HFFc6 (cell line): ENCODE measurements around the gene SMNDC1. TPM values are rescaled to one million over a fixed set of nuclear protein-coding genes. Genes with fewer than 3 reads are reported as not detected.

ENCODE experiments used
- DNase-seq: peaks from one replicate; pipeline ENCODE4 v3.0.0-alpha.2; 2018
- H3K27ac Mint-ChIP-seq: 2 replicates; pipeline ENCODE4 v1.8.0; 2020; ENCODE audit warnings: mild to moderate bottlenecking, mixed read lengths
- H3K27me3 Mint-ChIP-seq: 2 replicates; pipeline ENCODE4 v1.8.0; 2021; ENCODE audit warnings: mild to moderate bottlenecking, moderate library complexity, mixed read lengths; ENCODE audit not compliant: insufficient read depth
- H3K36me3 Mint-ChIP-seq: 2 replicates; pipeline ENCODE4 v1.8.0; 2021; ENCODE audit warnings: low read depth, mixed read lengths
- H3K4me1 Mint-ChIP-seq: 2 replicates; pipeline ENCODE4 v1.8.0; 2020; ENCODE audit warnings: low read depth, mixed read lengths
- H3K4me3 Mint-ChIP-seq: 2 replicates; pipeline ENCODE4 v1.8.0; 2020; ENCODE audit warnings: mild to moderate bottlenecking, moderate library complexity, mixed read lengths
- H3K9me3 Mint-ChIP-seq: 2 replicates; pipeline ENCODE4 v1.8.0; 2020; ENCODE audit warnings: mild to moderate bottlenecking, mixed read lengths
- CTCF ChIP-seq: fragments of 200-600 bp; sonication (generic); IDR thresholded peaks from 2 replicates; pipeline ENCODE4 v1.5.0; 2021; ENCODE audit warnings: antibody characterized with exemption, mild to moderate bottlenecking
- total RNA-seq, 6 experiments: library from RNA; stranded (reverse); fragmentation: NEBNext Ultra II Directional; extraction: Animal tissue kit (Norgen Biotek cat#: 25700); gene quantifications; 2 replicates in 1 of 6; 3 replicates in 5 of 6; pipeline ENCODE4 v1.2.3, GENCODE V29; 2021

Gene SMNDC1
- total RNA-seq, 6 experiments from 2014 or later: 31.5 to 37.5 (median 34.8) TPM

DNA sequence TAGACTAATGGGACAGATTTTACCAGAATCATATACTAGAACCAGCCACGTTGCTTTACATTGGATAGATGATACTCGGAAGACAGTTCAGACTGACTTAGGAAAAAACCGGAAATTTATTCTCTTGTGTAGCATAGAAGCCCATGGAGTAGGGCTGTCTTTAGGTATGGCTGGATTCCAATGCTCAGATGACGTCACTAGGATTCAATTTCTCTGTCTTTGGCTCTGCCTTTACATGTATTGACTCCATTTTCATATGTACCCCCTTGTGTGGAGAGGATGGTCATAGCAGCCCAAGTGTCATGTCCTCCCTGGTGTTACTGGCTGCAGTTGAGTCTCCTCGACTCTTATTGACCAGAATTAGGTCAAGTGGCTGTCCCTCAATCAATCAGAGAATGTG is 39.2 kb upstream of the SMNDC1 start:
- no peaks in the 10 kb centered on the region for H3K9me3 Mint-ChIP-seq
- H3K27ac Mint-ChIP-seq: no peak overlapping the region
- DNase-seq: no peak
- H3K36me3 Mint-ChIP-seq: no peaks in the 10 kb centered on the region
- H3K27me3 Mint-ChIP-seq: no peaks in the 10 kb centered on the region; the same call in 1 of the 2 replicates
- H3K4me3 Mint-ChIP-seq: no peak overlapping the region
- TF ChIP-seq CTCF: no peak
- H3K4me1 Mint-ChIP-seq: peaks cover 34% of the 10 kb centered on the region

DNA sequence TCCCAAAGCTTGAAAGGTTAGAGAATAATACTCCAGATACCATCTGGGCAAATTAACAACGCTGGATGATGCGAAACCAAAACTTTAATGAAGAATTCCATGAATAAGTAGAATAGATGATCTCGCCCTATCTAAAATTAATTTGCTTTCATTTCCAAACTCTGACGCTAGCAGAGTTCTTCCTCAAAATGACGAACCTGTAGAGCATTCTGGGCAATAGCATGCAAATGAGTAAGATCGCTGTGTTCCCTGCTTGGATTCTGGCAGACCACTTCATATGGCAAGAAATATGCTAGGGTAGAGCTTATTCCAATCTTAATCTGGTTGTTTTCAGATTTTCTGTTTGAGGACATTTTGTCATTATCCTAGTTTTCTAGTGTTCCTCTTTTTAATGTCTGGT is 36.1 kb upstream of the SMNDC1 start:
- Mint-ChIP-seq H3K4me1 (peaks cover 60% of the 10 kb centered on the region), H3K9me3 (no peaks in the 10 kb centered on the region), H3K36me3 (no peaks in the 10 kb centered on the region), H3K27ac (peak overlapping the region; percentile 0; the same call in 1 of the 2 replicates), H3K27me3 (no peaks in the 10 kb centered on the region; the same call in 1 of the 2 replicates), H3K4me3 (no peak overlapping the region; the same call in 1 of the 2 replicates)
- DNase-seq: no peak
- TF ChIP-seq CTCF: no peak

- Mint-ChIP-seq H3K27ac (peak overlapping the region; percentile 0; the same call in 1 of the 2 replicates), H3K9me3 (no peaks in the 10 kb centered on the region), H3K4me1 (peaks cover 62% of the 10 kb centered on the region), H3K36me3 (no peaks in the 10 kb centered on the region), H3K27me3 (no peaks in the 10 kb centered on the region; the same call in 1 of the 2 replicates), H3K4me3 (no peak overlapping the region)
- TF ChIP-seq CTCF: no peak
- no peak for DNase-seq
Observed at GRCh38 chr10:110340122-110340521, 35.4 kb upstream of the SMNDC1 start.

GRCh38 chr10:110337906-110338305 is 33.2 kb upstream of the SMNDC1 start:
- Mint-ChIP-seq H3K4me3 (peak overlapping the region; percentile 27; the same call in 1 of the 2 replicates), H3K4me1 (peaks cover 55% of the 10 kb centered on the region), H3K27me3 (no peaks in the 10 kb centered on the region; the same call in 1 of the 2 replicates), H3K36me3 (no peaks in the 10 kb centered on the region), H3K27ac (0 out of 2 replicates have a peak overlapping the region, but pooled peaks have one; percentile 4), H3K9me3 (no peaks in the 10 kb centered on the region)
- peak; percentile 45 for DNase-seq
- TF ChIP-seq CTCF: no peak

- 0 out of 2 replicates have a peak, but pooled peaks cover 3% of the 10 kb centered on the region for H3K36me3 Mint-ChIP-seq
- H3K27ac Mint-ChIP-seq: peak overlapping the region; percentile 85; the same call in 1 of the 2 replicates
- peaks cover 55% of the 10 kb centered on the region for H3K4me1 Mint-ChIP-seq
- H3K4me3 Mint-ChIP-seq: no peak overlapping the region
- DNase-seq: no peak
- peaks cover 2% of the 10 kb centered on the region for H3K9me3 Mint-ChIP-seq
- TF ChIP-seq CTCF: no peak
- H3K27me3 Mint-ChIP-seq: no peaks in the 10 kb centered on the region; the same call in 1 of the 2 replicates
Observed at GRCh38 chr10:110337401-110337800, 32.7 kb upstream of the SMNDC1 start.
